BLaER1 (cell line): ENCODE results near the gene VOPP1.

Experiments
- H3K27ac ChIP-seq: shearing (Covaris generic); formaldehyde crosslinking; 2 replicates; pipeline ENCODE4 v1.8.1; 2022
- H3K27me3 ChIP-seq: shearing (Covaris generic); formaldehyde crosslinking; 2 replicates; pipeline ENCODE4 v1.8.1; 2022
- H3K36me3 ChIP-seq: shearing (Covaris generic); formaldehyde crosslinking; 2 replicates; pipeline ENCODE4 v1.8.1; 2022
- H3K4me1 ChIP-seq: shearing (Covaris generic); formaldehyde crosslinking; 2 replicates; pipeline ENCODE4 v1.8.1; 2022
- H3K4me2 ChIP-seq: shearing (Covaris generic); formaldehyde crosslinking; 2 replicates; pipeline ENCODE4 v1.8.1; 2022
- H3K4me3 ChIP-seq: shearing (Covaris generic); formaldehyde crosslinking; 2 replicates; pipeline ENCODE4 v1.8.1; 2022
- H3K9ac ChIP-seq: shearing (Covaris generic); formaldehyde crosslinking; 2 replicates; pipeline ENCODE4 v1.8.1; 2022
- H3K9me3 ChIP-seq: shearing (Covaris generic); formaldehyde crosslinking; 2 replicates; pipeline ENCODE4 v1.8.1; 2022
- H4K20me1 ChIP-seq: shearing (Covaris generic); formaldehyde crosslinking; 2 replicates; pipeline ENCODE4 v1.8.1; 2022
- Cebpa-rat ChIP-seq: shearing (Covaris generic); IDR thresholded peaks from 2 replicates; pipeline ENCODE4 v1.8.1; 2022

Gene VOPP1

GRCh38 chr7:55504093-55504859 is 68.0 kb downstream of the VOPP1 start:
- peaks cover 44% of the 10 kb centered on the region for H4K20me1 ChIP-seq
- no peaks in the 10 kb centered on the region for H3K9me3 ChIP-seq
- no peak overlapping the region for H3K4me3 ChIP-seq
- no peak overlapping the region for H3K9ac ChIP-seq
- H3K4me1 ChIP-seq, result peaks cover 9% of the 10 kb centered on the region; the same call in 1 of the 2 replicates
- no peaks in the 10 kb centered on the region for H3K27me3 ChIP-seq
- TF ChIP-seq Cebpa-rat, result no peak
- peak overlapping the region; percentile 7; the same call in 1 of the 2 replicates for H3K4me2 ChIP-seq
- H3K27ac ChIP-seq, result no peak overlapping the region
- peaks cover 36% of the 10 kb centered on the region for H3K36me3 ChIP-seq

- Histone ChIP-seq H3K4me2 (no peak overlapping the region), H4K20me1 (peaks cover 57% of the 10 kb centered on the region), H3K4me1 (peaks cover 18% of the 10 kb centered on the region), H3K27ac (no peak overlapping the region), H3K9ac (no peak overlapping the region), H3K9me3 (no peaks in the 10 kb centered on the region), H3K27me3 (no peaks in the 10 kb centered on the region), H3K4me3 (no peak overlapping the region), H3K36me3 (peaks cover 42% of the 10 kb centered on the region)
- no peak for TF ChIP-seq Cebpa-rat
Measured at GRCh38 chr7:55502858-55503440, 69.4 kb downstream of the VOPP1 start.

DNA sequence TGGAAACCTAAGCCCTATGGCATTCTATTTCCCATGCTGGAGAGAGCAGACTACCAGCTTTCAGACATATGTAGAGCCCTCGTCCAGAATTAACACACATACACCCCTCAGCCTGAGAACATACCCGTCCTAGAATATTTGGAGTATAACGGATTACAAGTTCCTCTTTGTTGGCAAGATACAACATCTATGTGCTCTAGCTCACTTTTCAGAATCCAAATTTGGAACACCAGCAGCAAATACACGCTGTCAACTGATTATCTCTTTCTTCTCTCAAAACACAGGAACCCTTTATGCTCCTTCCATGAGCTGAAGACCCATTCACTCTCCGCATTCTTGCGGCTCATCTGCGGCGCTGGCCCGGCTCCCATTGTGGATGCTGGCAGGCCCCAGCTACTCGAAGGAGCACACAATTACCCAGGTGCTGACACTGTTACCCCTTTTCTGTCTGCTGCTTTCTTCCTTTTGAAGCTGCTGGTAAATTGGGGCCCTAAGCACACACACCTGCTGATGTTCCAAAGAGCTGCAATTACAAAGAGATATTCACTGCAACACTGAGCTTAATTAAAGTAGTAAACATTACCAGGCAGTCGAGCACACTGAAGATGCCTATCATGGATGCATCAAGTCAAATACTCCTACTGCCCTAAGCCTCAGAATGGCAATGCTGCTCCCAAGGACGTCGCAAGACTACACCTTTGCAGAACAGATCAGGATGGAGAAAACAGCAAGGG is 70.0 kb downstream of the VOPP1 start:
- H3K27me3 ChIP-seq, result no peaks in the 10 kb centered on the region
- H4K20me1 ChIP-seq, result peaks cover 61% of the 10 kb centered on the region
- H3K4me3 ChIP-seq, result no peak overlapping the region
- H3K4me1 ChIP-seq, result peaks cover 22% of the 10 kb centered on the region
- H3K27ac ChIP-seq, result no peak overlapping the region
- peaks cover 49% of the 10 kb centered on the region for H3K36me3 ChIP-seq
- no peaks in the 10 kb centered on the region for H3K9me3 ChIP-seq
- H3K9ac ChIP-seq, result no peak overlapping the region
- TF ChIP-seq Cebpa-rat, result no peak
- no peak overlapping the region for H3K4me2 ChIP-seq

DNA sequence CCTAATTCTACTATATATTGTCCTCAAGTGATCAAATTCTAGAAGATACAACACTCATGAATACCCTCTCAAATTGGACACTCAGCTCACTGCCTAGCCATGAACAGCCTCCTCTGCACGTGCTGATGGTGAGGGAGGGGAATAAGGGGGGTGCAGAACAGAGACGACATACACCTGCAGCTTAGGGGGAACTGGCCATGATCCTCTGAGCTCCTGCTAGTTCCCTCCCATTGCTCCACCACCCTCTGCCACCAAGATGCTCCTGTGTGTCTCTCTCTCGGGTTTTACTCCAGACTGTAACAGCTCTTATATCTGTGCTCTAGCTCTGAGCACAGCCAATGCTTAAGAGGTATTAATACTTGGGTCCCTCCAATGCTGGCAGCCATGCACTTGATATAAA is 70.7 kb downstream of the VOPP1 start:
- H3K4me3 ChIP-seq, result no peak overlapping the region
- no peak overlapping the region for H3K4me2 ChIP-seq
- H3K9me3 ChIP-seq, result no peaks in the 10 kb centered on the region
- H3K9ac ChIP-seq, result no peak overlapping the region
- no peak overlapping the region for H3K27ac ChIP-seq
- H4K20me1 ChIP-seq, result peaks cover 61% of the 10 kb centered on the region
- H3K36me3 ChIP-seq, result peaks cover 51% of the 10 kb centered on the region
- H3K4me1 ChIP-seq, result peaks cover 22% of the 10 kb centered on the region
- no peaks in the 10 kb centered on the region for H3K27me3 ChIP-seq
- no peak for TF ChIP-seq Cebpa-rat

GRCh38 chr7:55500117-55500756 is 72.1 kb downstream of the VOPP1 start:
- Histone ChIP-seq H4K20me1 (peaks cover 61% of the 10 kb centered on the region), H3K27ac (no peak overlapping the region), H3K9me3 (no peaks in the 10 kb centered on the region), H3K4me2 (no peak overlapping the region), H3K36me3 (peaks cover 65% of the 10 kb centered on the region), H3K27me3 (no peaks in the 10 kb centered on the region), H3K9ac (no peak overlapping the region), H3K4me1 (peaks cover 22% of the 10 kb centered on the region), H3K4me3 (no peak overlapping the region)
- no peak for TF ChIP-seq Cebpa-rat

GRCh38 chr7:55499591-55499990 is 72.7 kb downstream of the VOPP1 start:
- Histone ChIP-seq H3K36me3 (peaks cover 71% of the 10 kb centered on the region), H3K4me1 (peaks cover 17% of the 10 kb centered on the region), H4K20me1 (peaks cover 57% of the 10 kb centered on the region), H3K9ac (no peak overlapping the region), H3K27ac (no peak overlapping the region), H3K4me2 (no peak overlapping the region), H3K4me3 (no peak overlapping the region), H3K27me3 (no peaks in the 10 kb centered on the region), H3K9me3 (no peaks in the 10 kb centered on the region)
- TF ChIP-seq Cebpa-rat, result no peak

DNA sequence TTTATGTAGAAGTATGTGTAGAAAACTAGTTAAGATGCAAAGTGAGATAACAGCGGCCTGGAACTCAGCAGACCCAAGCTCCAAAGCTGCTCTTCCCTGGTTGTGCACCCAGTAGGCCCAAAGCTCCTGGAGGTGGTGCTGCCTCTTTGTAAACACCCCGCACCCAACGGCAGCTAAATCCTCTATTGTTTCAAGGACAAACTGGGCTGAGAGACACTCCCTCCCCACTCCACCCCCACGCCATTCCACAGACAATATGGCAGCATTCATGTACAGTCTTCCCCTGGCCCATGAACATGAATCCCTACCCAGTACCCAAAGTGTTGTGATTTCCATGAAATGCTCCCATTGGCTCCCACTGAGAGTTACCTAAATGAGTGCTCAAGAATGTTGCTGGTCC is 73.5 kb downstream of the VOPP1 start:
- Histone ChIP-seq H3K27ac (no peak overlapping the region), H3K36me3 (peaks cover 78% of the 10 kb centered on the region), H3K9me3 (no peaks in the 10 kb centered on the region), H3K4me1 (peaks cover 12% of the 10 kb centered on the region), H4K20me1 (peaks cover 52% of the 10 kb centered on the region), H3K4me3 (no peak overlapping the region), H3K4me2 (no peak overlapping the region), H3K9ac (no peak overlapping the region), H3K27me3 (no peaks in the 10 kb centered on the region)
- no peak for TF ChIP-seq Cebpa-rat

DNA sequence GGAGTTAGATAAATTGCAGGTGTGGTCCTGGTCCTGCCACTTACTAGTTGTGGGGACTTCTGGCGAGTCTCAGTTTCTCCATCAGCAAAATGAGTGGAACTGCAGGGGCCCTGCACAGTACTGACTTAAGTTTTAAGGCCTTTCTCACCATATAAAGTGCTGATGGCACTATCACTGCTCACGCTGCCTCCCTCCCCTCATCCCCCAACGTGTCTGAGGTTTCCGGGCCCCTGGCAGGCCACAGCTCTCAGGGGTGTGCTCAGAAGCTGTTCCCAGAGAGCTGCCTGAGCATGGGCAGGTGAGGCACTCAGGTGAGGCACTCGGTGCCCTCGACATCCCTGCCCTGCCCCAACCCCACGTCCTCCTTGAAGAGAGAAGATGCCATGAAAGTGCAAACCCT is 74.2 kb downstream of the VOPP1 start:
- TF ChIP-seq Cebpa-rat, result no peak
- H3K4me2 ChIP-seq, result peak overlapping the region; percentile 39
- no peaks in the 10 kb centered on the region for H3K9me3 ChIP-seq
- peaks cover 83% of the 10 kb centered on the region for H3K36me3 ChIP-seq
- peaks cover 12% of the 10 kb centered on the region for H3K4me1 ChIP-seq
- no peaks in the 10 kb centered on the region for H3K27me3 ChIP-seq
- H3K27ac ChIP-seq, result no peak overlapping the region
- H4K20me1 ChIP-seq, result peaks cover 52% of the 10 kb centered on the region
- no peak overlapping the region for H3K4me3 ChIP-seq
- no peak overlapping the region for H3K9ac ChIP-seq

DNA sequence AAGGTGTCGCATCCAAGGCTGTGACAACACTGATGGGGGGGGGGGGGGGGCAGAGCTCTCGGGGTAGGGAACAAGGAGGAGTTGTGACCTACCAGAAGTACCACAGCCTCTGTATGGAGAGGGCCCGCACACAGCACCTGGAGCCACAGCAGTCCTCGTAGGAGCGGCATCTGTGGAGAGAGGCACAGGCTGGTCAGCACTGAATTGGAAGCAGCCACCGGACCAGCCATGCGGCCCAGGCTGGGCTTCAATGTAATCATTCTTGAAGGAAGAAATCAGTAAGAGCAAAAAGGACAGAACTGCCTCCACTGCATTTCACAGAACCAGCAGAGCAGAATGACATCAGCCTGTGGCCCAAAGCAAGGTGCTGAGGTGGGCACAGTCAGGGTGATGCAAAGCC is 74.8 kb downstream of the VOPP1 start:
- peaks cover 50% of the 10 kb centered on the region for H4K20me1 ChIP-seq
- H3K4me3 ChIP-seq, result no peak overlapping the region
- H3K9me3 ChIP-seq, result no peaks in the 10 kb centered on the region
- H3K9ac ChIP-seq, result no peak overlapping the region
- no peaks in the 10 kb centered on the region for H3K27me3 ChIP-seq
- peaks cover 88% of the 10 kb centered on the region for H3K36me3 ChIP-seq
- H3K4me1 ChIP-seq, result peaks cover 12% of the 10 kb centered on the region
- no peak overlapping the region; the same call in 1 of the 2 replicates for H3K4me2 ChIP-seq
- TF ChIP-seq Cebpa-rat, result no peak
- H3K27ac ChIP-seq, result no peak overlapping the region
